ENCODE results near the gene ZNF618.

DNA sequence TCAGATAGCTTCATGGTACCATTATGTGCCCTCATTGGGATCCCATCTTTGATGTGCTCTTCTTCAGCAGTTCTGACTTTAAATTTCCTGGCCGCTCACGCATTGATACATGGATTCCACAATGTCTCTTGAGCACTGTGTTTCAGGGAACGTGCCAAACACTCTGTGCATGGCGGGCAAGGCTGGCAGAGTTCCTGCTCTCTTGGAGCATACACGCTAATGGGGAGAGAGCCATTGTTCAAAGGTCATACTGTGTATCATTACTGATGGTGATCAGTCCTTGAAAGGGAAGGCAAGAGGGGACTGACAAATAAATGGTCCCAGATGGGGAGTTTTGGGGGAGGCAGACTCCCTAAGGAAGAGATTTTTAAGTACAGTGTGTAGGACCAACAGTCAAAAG, 149.7 kb downstream of the ZNF618 start:
- no peak for TF ChIP-seq POLR2A (IDR thresholded peaks at IDR 0.05; ENCODE audit: low read depth, low read length)
- TF ChIP-seq POLR2AphosphoS5 (IDR thresholded peaks at IDR 0.05; ENCODE audit: low read depth, low read length): no peak

Data from GM12892 (cell line).